Thoracic aorta (tissue), 2 donors: ENCODE results near the gene MYL6. TPM values are rescaled to one million over a fixed set of nuclear protein-coding genes. Genes with fewer than 3 reads are reported as not detected.

Experiments used
- ATAC-seq: fragments of 150-250 bp; one replicate; pipeline ENCODE4 v1.8.0; 2017; ENCODE audit warnings: low read depth; ENCODE audit not compliant: insufficient number of reproducible peaks, low FRiP score
- DNase-seq: peaks from one replicate; pipeline ENCODE4 v3.0.0-alpha.2; 2020; ENCODE audit warnings: low spot score
- H3K27ac ChIP-seq, 2 donors: fragments of 200-600 bp; sonication (generic); 1 replicate in 1 of 2; 2 replicates in 1 of 2; pipeline ENCODE4 v1.5.1; 2016; ENCODE audit warnings: mild to moderate bottlenecking in 2 of 2, moderate library complexity in 2 of 2
- H3K27me3 ChIP-seq: fragments of 200-600 bp; sonication (generic); replicated peaks from 2 replicates; pipeline ENCODE4 v1.6.0; 2016; ENCODE audit warnings: mild to moderate bottlenecking; ENCODE audit not compliant: insufficient read depth
- H3K36me3 ChIP-seq: fragments of 200-600 bp; sonication (generic); one replicate; pipeline ENCODE4 v1.5.1; 2016
- H3K4me1 ChIP-seq, 2 donors: fragments of 200-600 bp; sonication (generic); 1 replicate in 1 of 2; 2 replicates in 1 of 2; pipeline versions ENCODE4 v1.5.1 to v1.6.0; 2016; ENCODE audit warnings: low read depth in 2 of 2, mild to moderate bottlenecking in 1 of 2; ENCODE audit not compliant: control insufficient read depth in 1 of 2
- H3K4me3 ChIP-seq: fragments of 200-600 bp; sonication (generic); 2 replicates; pipeline ENCODE4 v1.5.1; 2016; ENCODE audit warnings: mild to moderate bottlenecking
- H3K9me3 ChIP-seq: fragments of 200-600 bp; sonication (generic); 2 replicates; pipeline ENCODE4 v1.5.1; 2016
- CTCF ChIP-seq: fragments of 200-600 bp; sonication (generic); IDR thresholded peaks from one replicate; pipeline ENCODE4 v1.5.1; 2019; ENCODE audit warnings: antibody characterized with exemption
- total RNA-seq, 2 donors: library from RNA; depleted of rRNA; stranded (reverse); fragments of >200 nt; gene quantifications; one replicate each; pipeline versions ENCODE4 v1.1.0 to v1.2.3, GENCODE V29; 2016

MYL6 gene
- total RNA-seq, 2 donors from 2014 or later, result 1,762 to 3,064 TPM

GRCh38 chr12:56145217-56145616 is 12.9 kb upstream of the MYL6 start:
- H3K4me1 ChIP-seq, result peaks cover 4 to 13% of the 10 kb centered on the region in 2 donors
- H3K27ac ChIP-seq, result no peak overlapping the region
- H3K9me3 ChIP-seq, result no peaks in the 10 kb centered on the region
- no peaks in the 10 kb centered on the region for H3K27me3 ChIP-seq
- no peak overlapping the region for H3K4me3 ChIP-seq
- ATAC-seq (no peak), DNase-seq (no peak)
- peaks cover 27% of the 10 kb centered on the region for H3K36me3 ChIP-seq
- TF ChIP-seq CTCF, result no peak

GRCh38 chr12:56146492-56147460 is 11.4 kb upstream of the MYL6 start:
- DNase-seq (no peak), ATAC-seq (no peak)
- peak overlapping the region in 1 of 2 donors; percentile 59 for H3K27ac ChIP-seq
- H3K4me1 ChIP-seq, result peaks cover 9 to 20% of the 10 kb centered on the region in 2 donors
- H3K4me3 ChIP-seq, result no peak overlapping the region
- peaks cover 19% of the 10 kb centered on the region for H3K36me3 ChIP-seq
- TF ChIP-seq CTCF, result no peak
- H3K9me3 ChIP-seq, result no peaks in the 10 kb centered on the region
- H3K27me3 ChIP-seq, result no peaks in the 10 kb centered on the region

GRCh38 chr12:56150563-56150962 is 7.6 kb upstream of the MYL6 start:
- no peak overlapping the region for H3K27ac ChIP-seq
- H3K9me3 ChIP-seq, result no peaks in the 10 kb centered on the region
- DNase-seq (no peak), ATAC-seq (no peak)
- no peak overlapping the region for H3K4me3 ChIP-seq
- no peak for TF ChIP-seq CTCF
- no peaks in the 10 kb centered on the region for H3K36me3 ChIP-seq
- H3K4me1 ChIP-seq, result peaks cover 15 to 32% of the 10 kb centered on the region in 2 donors
- no peaks in the 10 kb centered on the region for H3K27me3 ChIP-seq

GRCh38 chr12:56151672-56152131 is 6.5 kb upstream of the MYL6 start:
- DNase-seq (no peak), ATAC-seq (no peak)
- Histone ChIP-seq H3K27ac (peak overlapping the region; percentile 88 to 92), H3K36me3 (no peaks in the 10 kb centered on the region), H3K4me3 (peak overlapping the region; percentile 87), H3K27me3 (no peaks in the 10 kb centered on the region), H3K4me1 (peaks cover 11 to 28% of the 10 kb centered on the region in 2 donors), H3K9me3 (no peaks in the 10 kb centered on the region)
- peak; percentile 44 for TF ChIP-seq CTCF

GRCh38 chr12:56152132-56152755 is 5.9 kb upstream of the MYL6 start, which contains the start of gene MYL6B:
MYL6B (plus strand) TSS chr12:56152587; CDS start chr12:56153919, 1,332 bp downstream.
- H3K9me3 ChIP-seq, result no peaks in the 10 kb centered on the region
- no peaks in the 10 kb centered on the region for H3K36me3 ChIP-seq
- peaks cover 14 to 28% of the 10 kb centered on the region in 2 donors for H3K4me1 ChIP-seq
- no peak for TF ChIP-seq CTCF
- peak within 1 kb of the TSS; percentile 88 to 92 for H3K27ac ChIP-seq
- ATAC-seq (peak; percentile 87), DNase-seq (peak; percentile 83)
- H3K4me3 ChIP-seq, result peak within 1 kb of the TSS; percentile 87
- no peaks in the 10 kb centered on the region for H3K27me3 ChIP-seq
